Measurements from ENCODE around the gene PPME1.

The PPME1 gene

GRCh38 chr11:74280494-74280893, 109.4 kb downstream of the PPME1 start:
- no peak for DNase-seq (ENCODE audit: low spot score)

- no peak for DNase-seq (ENCODE audit: low spot score)
These were observed 111.3 kb downstream of the PPME1 start for GRCh38 chr11:74282421-74282820.

GRCh38 chr11:74282914-74283371, 111.9 kb downstream of the PPME1 start:
- DNase-seq (ENCODE audit: low spot score): no peak

- DNase-seq (ENCODE audit: low spot score): no peak
These were observed 112.6 kb downstream of the PPME1 start for GRCh38 chr11:74283580-74284180.

GRCh38 chr11:74284466-74284865, 113.4 kb downstream of the PPME1 start:
- DNase-seq (ENCODE audit: low spot score): no peak

- peak; percentile 74 for DNase-seq (ENCODE audit: low spot score)
These were observed 117.1 kb downstream of the PPME1 start for GRCh38 chr11:74288161-74288560.

DNA sequence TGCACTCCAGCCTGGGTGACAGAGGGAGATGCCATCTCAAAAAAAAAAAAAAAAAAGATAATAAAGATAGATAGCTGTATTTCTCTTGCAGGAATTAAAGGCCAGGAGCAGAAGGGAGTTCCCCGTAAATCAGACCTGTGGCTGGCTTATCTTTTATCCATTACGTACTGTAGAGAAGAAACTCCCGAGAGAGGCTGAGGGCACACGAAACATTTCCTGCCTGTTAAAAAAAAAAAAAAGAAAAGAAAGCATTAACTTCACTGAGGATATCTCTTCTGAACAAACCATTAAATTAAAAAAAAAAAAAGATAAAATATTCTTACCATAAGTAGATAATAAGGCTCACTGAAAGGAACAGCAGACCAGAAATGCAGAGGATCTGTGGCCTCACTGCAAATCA, 117.8 kb downstream of the PPME1 start:
- peak; percentile 15 for DNase-seq (ENCODE audit: low spot score)

GRCh38 chr11:74297484-74297883, 126.4 kb downstream of the PPME1 start:
- DNase-seq (ENCODE audit: low spot score): no peak

- no peak for DNase-seq (ENCODE audit: low spot score)
These were observed 127.9 kb downstream of the PPME1 start for GRCh38 chr11:74299015-74299414.

Data from COLO829 (cell line).